Psoas muscle (tissue), 8 donors: ENCODE results near the gene ZNF442. TPM values are rescaled to one million over a fixed set of nuclear protein-coding genes. Genes with fewer than 3 reads are reported as not detected.

ENCODE experiments used
- ATAC-seq, 4 donors: fragments of 200-7000 bp; cut with Tn5 transposase; one replicate each; pipeline ENCODE4 v1.9.1; 2020; ENCODE audit warnings: moderate library complexity in 3 of 4, mild to moderate bottlenecking in 2 of 4
- DNase-seq, 2 donors: peaks; one replicate each; pipeline ENCODE4 v3.0.0-alpha.2; 2020
- H3K27ac ChIP-seq: fragments of 200-600 bp; one replicate; pipeline ENCODE4 v1.8.0; 2022
- H3K27me3 ChIP-seq, 3 donors: fragments of 200-600 bp in 1 of 3; one replicate each; pipeline versions ENCODE4 v1.6.1 to v1.8.0; 2013 to 2022; ENCODE audit warnings: low read length in 2 of 3, mild to moderate bottlenecking in 2 of 3, moderate library complexity in 1 of 3; ENCODE audit not compliant: insufficient read depth in 3 of 3
- H3K36me3 ChIP-seq, 2 donors: fragments of 200-600 bp in 1 of 2; one replicate each; pipeline versions ENCODE4 v1.6.1 to v1.8.0; 2013 to 2022; ENCODE audit warnings: low read depth in 1 of 2, mild to moderate bottlenecking in 1 of 2, moderate library complexity in 1 of 2; ENCODE audit not compliant: insufficient read depth in 1 of 2
- H3K4me1 ChIP-seq: fragments of 200-600 bp; one replicate; pipeline ENCODE4 v1.8.0; 2022
- H3K4me3 ChIP-seq: fragments of 200-600 bp; one replicate; pipeline ENCODE4 v1.8.0; 2022; ENCODE audit warnings: mild to moderate bottlenecking
- H3K9me3 ChIP-seq: fragments of 200-600 bp; one replicate; pipeline ENCODE4 v1.8.0; 2022
- CTCF ChIP-seq: fragments of 200-600 bp; IDR thresholded peaks from one replicate; pipeline ENCODE4 v1.8.0; 2022; ENCODE audit warnings: antibody characterized with exemption
- WGBS, 3 donors: extraction: QIAGEN DNeasy Blood & Tissue Kit; methylation state at CpG; one replicate each; pipeline versions ENCODE4 v1.1.6 to v1.1.7; 2013; 5-methylcytosine and 5-hydroxymethylcytosine counted together
- intact Hi-C, 2 donors: fragments of 100-400 bp; cut with DNase I; formaldehyde crosslinking; loops; one replicate each; pipeline versions ENCODE4 v1.11.0 to v1.14.2; 2022
- polyA plus RNA-seq, 3 donors: library from polyadenylated mRNA; stranded (reverse); fragments of 200-250 nt; gene quantifications; one replicate each; pipeline ENCODE4 v1.2.3, GENCODE V29; 2013
- total RNA-seq, 4 donors: library from RNA; stranded (reverse); fragmentation: NEBNext Ultra II Directional in 2 of 4; extraction: Animal tissue kit (Norgen Biotek cat#: 25700) in 2 of 4; gene quantifications; one replicate each; pipeline versions ENCODE4 v1.2.1 to v1.2.4, GENCODE V29; 2021 to 2023
- donor health status: healthy with polysubstance abuse.
- donor health status: DM: no; HTN: no; CAD: no; lungs with moderate emphysema.
- donor health status: Bipolar disorder and iron deficiency.
- donor health status: healthy.
- donor health status: DM: yes; HTN: yes; CAD: no.
- donor health status: DM: no; HTN: no; CAD: no.
- donor health status: DM: no; HTN: no; CAD: no.
- donor health status: DM: yes; HTN: yes; CAD: no.

The ZNF442 gene
- total and polyA plus RNA-seq, 7 donors: 0.13 to 2.2 (median 0.66) TPM

DNA sequence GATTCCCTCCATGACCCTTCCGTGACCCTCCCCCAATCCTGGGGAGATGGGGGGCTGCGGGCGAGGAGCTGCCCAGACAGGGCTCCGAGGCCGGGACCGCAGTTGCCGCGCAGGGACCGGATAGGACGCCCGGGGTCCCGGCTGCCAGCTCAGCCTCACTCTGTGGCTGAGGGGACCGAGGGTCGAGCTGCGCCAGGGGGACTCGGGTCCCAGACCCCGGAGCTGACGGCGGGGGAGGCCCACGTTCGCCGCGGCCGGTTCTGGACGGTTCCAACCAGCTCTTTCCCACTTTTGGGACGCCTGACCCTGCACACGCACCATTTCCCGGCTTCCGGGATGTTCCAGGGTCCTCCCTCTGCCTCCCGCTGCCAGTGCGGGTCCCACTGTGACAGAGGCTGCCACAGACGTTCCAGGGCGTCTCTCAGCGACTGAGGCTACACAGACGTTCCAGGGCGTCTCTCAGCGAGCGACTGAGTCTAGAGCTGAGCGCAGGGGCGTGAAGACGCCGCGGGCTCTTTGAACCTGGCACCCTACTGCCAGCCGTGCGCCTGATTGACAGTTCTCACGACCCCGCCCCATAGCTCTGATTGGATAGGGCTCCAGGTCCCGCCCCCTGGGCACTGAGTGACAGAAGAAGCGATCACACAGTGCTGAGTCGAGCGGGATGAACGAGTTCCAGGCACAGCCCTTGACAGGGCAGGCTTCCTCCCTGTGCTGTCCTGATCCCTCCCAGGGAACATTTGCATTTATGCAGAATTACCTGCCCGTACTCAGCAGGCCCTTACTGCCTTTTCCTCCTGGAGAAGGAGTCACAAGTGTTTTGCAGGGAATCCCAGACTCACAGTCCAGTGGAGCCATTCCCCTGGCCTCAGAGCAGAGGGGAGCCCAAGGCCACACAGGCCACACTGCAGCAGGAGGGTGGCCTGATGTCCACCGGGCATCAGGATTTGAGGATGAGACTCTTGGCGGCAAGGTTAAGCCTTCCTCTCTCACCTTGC is 32.0 kb downstream of the ZNF442 start, which contains the start of gene ZNF563:
Gene ZNF563 (minus strand): TSS at position 472 of the 998 bp plus-strand sequence. CDS start 151 bp downstream, at position 321.
- Histone ChIP-seq H3K4me3 (peak within 1 kb of the TSS; percentile 98), H3K27me3 (no peaks in the 10 kb centered on the region), H3K36me3 (no peaks in the 10 kb centered on the region), H3K9me3 (no peaks in the 10 kb centered on the region), H3K27ac (peak within 1 kb of the TSS; percentile 94), H3K4me1 (peaks cover 19% of the 10 kb centered on the region)
- 1% methylated on average over 51 to 55 of the region's 55 CpGs for WGBS, 3 donors
- no peak for TF ChIP-seq CTCF
- intact Hi-C loops: loop anchor here in 1 of 2 donors (2.0 to 5.0 kb wide), 2 partner anchors 34 to 39 kb away; partner anchors contain the start of genes ZNF44 and ZNF442
- DNase-seq (peak; percentile 97 to 98), ATAC-seq (peak; percentile 99 to 100 (median 100))

DNA sequence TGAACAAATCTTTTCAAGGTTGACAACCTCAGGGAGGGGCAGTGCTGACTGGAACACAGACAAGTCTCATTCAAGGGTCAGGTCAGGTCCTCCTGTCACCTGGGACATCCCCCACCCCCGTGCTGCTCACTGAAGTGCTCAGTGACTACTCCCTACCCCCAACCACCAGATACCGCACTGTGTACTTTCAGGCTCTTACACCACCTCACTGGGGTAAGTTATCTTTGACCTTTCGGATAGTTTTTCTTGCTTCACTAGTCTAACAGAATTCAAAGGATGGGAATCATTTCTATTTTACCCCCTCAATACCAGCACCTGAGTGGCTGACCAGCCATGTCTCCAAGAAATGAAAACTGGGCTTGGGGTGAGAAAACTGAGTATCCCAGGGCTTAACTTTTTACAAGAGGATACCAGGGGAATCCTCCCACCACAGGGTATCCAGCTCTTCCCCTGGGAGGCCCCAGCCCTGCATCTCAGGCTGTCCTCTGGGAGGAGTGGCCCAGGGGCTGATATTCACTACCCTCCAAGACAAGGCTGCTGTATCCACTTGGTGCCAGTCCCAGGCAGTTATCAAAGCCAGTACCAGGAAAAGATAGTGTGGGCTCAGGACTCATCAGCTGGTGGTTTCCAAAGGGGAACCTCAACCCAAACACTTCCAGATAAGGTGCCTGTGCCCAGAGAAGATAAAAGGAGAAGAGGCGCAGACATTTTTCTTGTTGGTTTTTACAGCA is 34.1 kb downstream of the ZNF442 start:
- Histone ChIP-seq H3K27me3 (no peaks in the 10 kb centered on the region), H3K4me1 (peaks cover 19% of the 10 kb centered on the region), H3K36me3 (no peaks in the 10 kb centered on the region), H3K4me3 (no peak overlapping the region), H3K27ac (peak overlapping the region; percentile 1), H3K9me3 (no peaks in the 10 kb centered on the region)
- 72 to 83% (median 77%) methylated on average over 4 of the region's 4 CpGs for WGBS, 3 donors
- intact Hi-C loops: loop anchor here (2.0 to 5.0 kb wide), 2 partner anchors 36 to 37 kb away; partner anchors contain the start of genes ZNF44 (in 1 of the 2) and ZNF442 (in 1 of the 2)
- no peak for ATAC-seq
- DNase-seq: no peak
- no peak for TF ChIP-seq CTCF

- ATAC-seq: no peak
- Histone ChIP-seq H3K9me3 (no peaks in the 10 kb centered on the region), H3K4me3 (no peak overlapping the region), H3K36me3 (no peaks in the 10 kb centered on the region), H3K27ac (peak overlapping the region; percentile 18), H3K27me3 (no peaks in the 10 kb centered on the region), H3K4me1 (peaks cover 19% of the 10 kb centered on the region)
- 60 to 73% (median 69%) methylated on average over 4 of the region's 4 CpGs for WGBS, 3 donors
- intact Hi-C loops: loop anchor here (2.0 to 5.0 kb wide), 2 partner anchors 36 to 37 kb away; partner anchors contain the start of genes ZNF44 (in 1 of the 2) and ZNF442 (in 1 of the 2)
- DNase-seq: no peak
- TF ChIP-seq CTCF: no peak
Measured at GRCh38 chr19:12330340-12330739, 35.1 kb downstream of the ZNF442 start.

DNA sequence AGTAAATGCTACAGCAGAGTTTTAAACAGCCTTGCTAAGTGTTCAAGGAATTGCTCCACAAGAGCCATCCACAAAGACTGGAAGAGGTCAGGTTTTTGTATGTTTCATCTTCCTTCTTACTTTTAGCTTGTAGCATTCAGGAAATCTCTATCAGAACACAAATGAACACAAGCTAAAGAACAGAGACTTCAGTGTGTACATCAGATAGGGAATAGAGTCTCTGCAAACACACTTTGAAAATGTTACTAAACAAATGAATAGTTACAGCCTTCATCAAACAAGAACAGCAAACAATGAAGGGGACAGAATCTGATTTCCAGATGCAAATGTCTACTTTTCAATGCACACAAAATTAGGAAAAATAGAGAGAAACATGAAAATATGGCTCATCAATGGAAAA is 39.8 kb downstream of the ZNF442 start:
- DNase-seq: no peak
- H3K9me3 ChIP-seq: no peaks in the 10 kb centered on the region
- no peak overlapping the region for H3K27ac ChIP-seq
- no peak for ATAC-seq
- peaks cover 0 to 21% of the 10 kb centered on the region in 2 donors for H3K36me3 ChIP-seq
- H3K4me3 ChIP-seq: no peak overlapping the region
- no peaks in the 10 kb centered on the region for H3K27me3 ChIP-seq
- H3K4me1 ChIP-seq: peaks cover 5% of the 10 kb centered on the region
- no peak for TF ChIP-seq CTCF
- intact Hi-C loops: no loop called here
